ENCODE measurements around the gene TYW1B. TPM values are rescaled to one million over a fixed set of nuclear protein-coding genes. Genes with fewer than 3 reads are reported as not detected.
"Not testable (repeated sequence)": the region's sequence is repeated elsewhere in the genome, so short reads cannot be mapped to it uniquely, and the experiment has no call there.

The TYW1B gene
- total RNA-seq, 1 experiment from 2014 or later, result 3.9 TPM

DNA sequence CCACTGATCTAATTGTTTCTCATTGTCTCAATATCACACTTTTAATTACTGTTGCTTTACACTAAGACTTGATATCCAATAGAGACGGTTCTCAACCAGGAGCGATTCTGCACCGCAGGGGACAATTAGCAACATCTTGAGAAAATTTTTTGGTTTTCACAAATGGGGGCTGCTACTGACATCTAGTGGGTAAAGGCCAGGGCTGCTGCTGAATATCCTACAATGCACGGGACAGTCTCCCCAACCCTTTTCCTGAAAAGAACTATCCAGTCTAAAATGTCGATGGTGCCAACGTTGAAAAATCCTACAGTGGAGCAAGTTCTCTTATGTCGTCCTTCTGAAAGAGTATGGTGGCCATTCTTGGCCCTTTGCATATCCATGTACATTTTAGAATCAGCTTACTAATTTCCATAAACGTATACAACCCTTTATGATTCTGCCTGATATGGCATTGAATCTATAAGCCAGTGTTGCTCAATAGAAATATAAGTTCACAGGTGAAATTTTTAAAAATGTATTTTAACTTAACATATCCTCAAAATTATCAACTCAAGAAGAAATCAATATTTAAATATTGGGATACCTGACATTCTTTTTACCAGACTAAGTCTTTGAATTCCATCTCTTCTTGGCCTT, 192.6 kb downstream of the TYW1B start:
- H3K4me1 ChIP-seq (ENCODE audit: insufficient read depth, low read length); POLR2A ChIA-PET (ENCODE audit: unreplicated experiment); DNase-seq; H4K20me1 ChIP-seq (ENCODE audit: low read length); H3F3A ChIP-seq (ENCODE audit: low read length, unreplicated experiment); H3K4me2 ChIP-seq (ENCODE audit: low read length); H2AFZ ChIP-seq (ENCODE audit: low read length); H3K27ac ChIP-seq (ENCODE audit: low read length); H3K9me2 ChIP-seq (replicated peaks; ENCODE audit: low read length); H3K79me2 ChIP-seq (ENCODE audit: low read length); H3K9ac ChIP-seq (ENCODE audit: low read length); BruUV-seq (replicated peaks); H3K27me3 ChIP-seq (ENCODE audit: low read length); H3K4me3 ChIP-seq (ENCODE audit: low read length); CTCF ChIA-PET; H3K36me3 ChIP-seq (ENCODE audit: low read depth, low read length); H3K9me3 ChIP-seq (ENCODE audit: low read length): not testable (repeated sequence)
- peak; percentile 72 for ATAC-seq
- TF ChIP-seq, protein P1, sequence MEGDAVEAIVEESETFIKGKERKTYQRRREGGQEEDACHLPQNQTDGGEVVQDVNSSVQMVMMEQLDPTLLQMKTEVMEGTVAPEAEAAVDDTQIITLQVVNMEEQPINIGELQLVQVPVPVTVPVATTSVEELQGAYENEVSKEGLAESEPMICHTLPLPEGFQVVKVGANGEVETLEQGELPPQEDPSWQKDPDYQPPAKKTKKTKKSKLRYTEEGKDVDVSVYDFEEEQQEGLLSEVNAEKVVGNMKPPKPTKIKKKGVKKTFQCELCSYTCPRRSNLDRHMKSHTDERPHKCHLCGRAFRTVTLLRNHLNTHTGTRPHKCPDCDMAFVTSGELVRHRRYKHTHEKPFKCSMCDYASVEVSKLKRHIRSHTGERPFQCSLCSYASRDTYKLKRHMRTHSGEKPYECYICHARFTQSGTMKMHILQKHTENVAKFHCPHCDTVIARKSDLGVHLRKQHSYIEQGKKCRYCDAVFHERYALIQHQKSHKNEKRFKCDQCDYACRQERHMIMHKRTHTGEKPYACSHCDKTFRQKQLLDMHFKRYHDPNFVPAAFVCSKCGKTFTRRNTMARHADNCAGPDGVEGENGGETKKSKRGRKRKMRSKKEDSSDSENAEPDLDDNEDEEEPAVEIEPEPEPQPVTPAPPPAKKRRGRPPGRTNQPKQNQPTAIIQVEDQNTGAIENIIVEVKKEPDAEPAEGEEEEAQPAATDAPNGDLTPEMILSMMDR (conservative IDR thresholded peaks at IDR 0.05; ENCODE audit: low read depth, low read length), result peak; percentile 41; the same call in 1 of the 2 replicates
- intact Hi-C loops (cut with micrococcal nuclease), result loop anchor here (10.0 kb wide), 1 partner anchor 141 kb away; no protein-coding TSS in a partner anchor

DNA sequence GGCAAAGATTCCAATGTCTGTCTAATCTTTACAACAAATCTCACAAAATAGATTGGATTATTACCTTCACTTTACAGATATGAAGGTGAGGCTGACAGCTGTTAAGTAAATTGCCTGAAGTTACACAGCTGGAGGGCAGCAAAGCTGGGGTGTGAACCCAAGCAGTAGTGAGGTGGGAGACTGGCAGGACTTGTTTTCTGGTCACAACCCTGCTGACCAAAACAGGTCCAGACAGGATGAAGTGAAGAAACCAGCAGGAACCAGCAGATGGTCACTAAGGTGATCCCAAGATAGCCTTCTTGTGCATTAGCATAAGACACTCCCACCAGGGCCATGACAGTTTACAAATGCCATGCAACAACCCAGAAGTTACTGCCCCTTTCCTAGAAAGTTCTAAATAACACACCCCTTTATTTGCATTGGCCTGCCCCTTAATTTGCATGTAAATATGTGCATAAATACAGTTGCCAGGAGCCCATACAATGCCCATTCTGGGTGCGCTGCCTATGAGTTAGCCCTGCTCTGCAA, 195.2 kb downstream of the TYW1B start:
- H3K9me3 ChIP-seq (ENCODE audit: low read length); H3K4me2 ChIP-seq (ENCODE audit: low read length); BruUV-seq (replicated peaks); H3K9ac ChIP-seq (ENCODE audit: low read length); H2AFZ ChIP-seq (ENCODE audit: low read length); H3K9me2 ChIP-seq (replicated peaks; ENCODE audit: low read length); H3K79me2 ChIP-seq (ENCODE audit: low read length); H3K4me1 ChIP-seq (ENCODE audit: insufficient read depth, low read length); H3K4me3 ChIP-seq (ENCODE audit: low read length); H3K36me3 ChIP-seq (ENCODE audit: low read depth, low read length); H3K27ac ChIP-seq (ENCODE audit: low read length); CTCF ChIA-PET; POLR2A ChIA-PET (ENCODE audit: unreplicated experiment); H4K20me1 ChIP-seq (ENCODE audit: low read length); H3F3A ChIP-seq (ENCODE audit: low read length, unreplicated experiment); H3K27me3 ChIP-seq (ENCODE audit: low read length): not testable (repeated sequence)
- ATAC-seq (peak; percentile 51), DNase-seq (peak; percentile 2)
- intact Hi-C loops (cut with micrococcal nuclease), result loop anchor here (10.0 kb wide), 1 partner anchor 138 kb away; no protein-coding TSS in a partner anchor

DNA sequence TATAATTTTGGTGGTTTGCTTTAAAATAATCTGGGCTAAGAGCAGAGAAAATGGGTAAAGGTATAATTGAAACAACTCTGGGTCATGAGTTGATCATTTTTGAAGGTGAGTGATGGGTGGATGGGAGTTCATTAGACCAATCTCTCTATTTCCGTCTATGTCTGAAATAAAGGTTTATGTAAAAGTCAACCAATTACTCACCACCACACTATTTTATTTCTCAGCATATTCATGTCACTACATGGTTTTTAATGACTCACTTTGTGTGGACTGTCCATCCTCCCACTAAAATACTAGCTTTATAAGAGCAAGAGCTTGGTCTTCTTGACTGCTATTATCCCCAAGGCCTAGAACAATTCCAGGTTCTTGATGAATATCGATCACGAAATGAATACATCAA, 199.6 kb downstream of the TYW1B start:
- H3F3A ChIP-seq (ENCODE audit: low read length, unreplicated experiment); H3K9me2 ChIP-seq (replicated peaks; ENCODE audit: low read length); H3K36me3 ChIP-seq (ENCODE audit: low read depth, low read length); H3K4me2 ChIP-seq (ENCODE audit: low read length); POLR2A ChIA-PET (ENCODE audit: unreplicated experiment); H3K4me1 ChIP-seq (ENCODE audit: insufficient read depth, low read length); H3K27ac ChIP-seq (ENCODE audit: low read length); H3K9ac ChIP-seq (ENCODE audit: low read length); H2AFZ ChIP-seq (ENCODE audit: low read length); H4K20me1 ChIP-seq (ENCODE audit: low read length); CTCF ChIA-PET; H3K79me2 ChIP-seq (ENCODE audit: low read length); H3K27me3 ChIP-seq (ENCODE audit: low read length); BruUV-seq (replicated peaks); H3K9me3 ChIP-seq (ENCODE audit: low read length); DNase-seq; H3K4me3 ChIP-seq (ENCODE audit: low read length); intact Hi-C loops (cut with micrococcal nuclease): not testable (repeated sequence)
- peak; percentile 62 for ATAC-seq

DNA sequence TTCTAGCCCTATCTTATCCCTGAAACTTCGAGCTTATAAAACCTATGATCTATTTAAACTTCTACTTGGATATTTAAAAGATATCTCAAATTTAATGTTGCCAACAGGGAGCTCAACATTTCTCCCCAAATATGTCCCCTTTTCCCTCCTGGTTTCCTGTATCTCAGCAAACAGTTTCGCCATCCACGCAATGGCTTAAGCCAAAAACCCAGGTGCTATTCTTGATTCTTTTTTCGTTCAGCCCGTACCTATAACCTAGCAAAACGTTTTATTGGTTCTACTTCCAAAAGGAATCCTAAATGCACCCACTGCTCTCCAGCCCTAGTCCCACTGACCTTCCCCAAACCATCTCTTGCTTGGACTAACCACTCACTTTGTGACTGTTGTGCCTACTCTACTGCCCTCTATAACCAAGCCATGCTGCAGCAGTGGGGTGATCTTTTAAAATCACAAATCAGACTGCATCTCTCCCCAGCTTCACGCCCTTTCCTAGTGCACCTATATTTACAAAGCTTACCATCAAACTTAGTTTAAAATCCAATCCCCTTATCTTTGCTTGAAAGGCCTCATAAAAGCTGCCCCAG, 201.5 kb downstream of the TYW1B start:
- H3K4me2 ChIP-seq (ENCODE audit: low read length); H3K4me1 ChIP-seq (ENCODE audit: insufficient read depth, low read length); H2AFZ ChIP-seq (ENCODE audit: low read length); H4K20me1 ChIP-seq (ENCODE audit: low read length); H3K27me3 ChIP-seq (ENCODE audit: low read length); ATAC-seq; H3F3A ChIP-seq (ENCODE audit: low read length, unreplicated experiment); DNase-seq; H3K36me3 ChIP-seq (ENCODE audit: low read depth, low read length); H3K4me3 ChIP-seq (ENCODE audit: low read length); CTCF ChIA-PET; intact Hi-C loops (cut with micrococcal nuclease); H3K27ac ChIP-seq (ENCODE audit: low read length); H3K9me2 ChIP-seq (replicated peaks; ENCODE audit: low read length); BruUV-seq (replicated peaks); H3K9me3 ChIP-seq (ENCODE audit: low read length); H3K79me2 ChIP-seq (ENCODE audit: low read length); H3K9ac ChIP-seq (ENCODE audit: low read length): not testable (repeated sequence)
- POLR2A ChIA-PET (ENCODE audit: unreplicated experiment), result interaction anchor here (0.7 kb wide), 1 partner anchor 40 kb away, joined by 3 read pairs; no protein-coding TSS in a partner anchor

DNA sequence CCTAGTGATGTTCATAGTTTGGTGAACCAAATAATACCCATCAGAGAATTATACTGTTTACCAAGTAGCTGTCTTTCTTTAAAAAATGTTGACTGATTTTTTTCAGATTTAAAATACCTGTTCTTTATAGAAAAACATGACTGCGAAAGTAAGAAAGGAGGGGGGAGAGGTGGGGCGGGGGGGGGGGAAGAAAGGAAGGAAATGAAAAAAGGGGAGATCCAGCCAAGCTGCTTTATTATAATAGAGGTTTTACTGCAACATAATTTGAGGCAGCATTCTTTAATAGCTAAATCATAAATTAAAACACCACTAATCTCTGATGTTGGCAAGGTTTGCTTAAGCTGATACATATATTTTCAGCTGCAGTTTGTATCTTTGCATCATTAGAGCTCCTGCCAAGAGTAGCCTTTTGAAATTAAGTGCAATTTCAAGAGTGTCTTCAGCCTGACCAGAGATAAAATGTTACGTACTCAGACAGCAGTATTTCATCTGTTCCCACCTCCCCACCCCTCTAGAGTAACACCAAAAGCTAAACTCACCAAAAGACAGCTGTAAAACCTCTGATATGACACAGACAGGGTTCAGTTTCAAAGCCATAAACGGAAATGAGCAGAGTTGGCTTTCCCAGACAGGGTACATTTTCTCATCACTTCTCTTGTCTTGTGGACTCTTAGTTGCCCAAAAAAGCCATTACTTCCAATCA, 202.1 kb downstream of the TYW1B start:
- H3K27ac ChIP-seq (ENCODE audit: low read length); H4K20me1 ChIP-seq (ENCODE audit: low read length); H3K9ac ChIP-seq (ENCODE audit: low read length); H3K9me2 ChIP-seq (replicated peaks; ENCODE audit: low read length); H2AFZ ChIP-seq (ENCODE audit: low read length); H3K27me3 ChIP-seq (ENCODE audit: low read length); H3K9me3 ChIP-seq (ENCODE audit: low read length); ATAC-seq; H3K4me3 ChIP-seq (ENCODE audit: low read length); H3K36me3 ChIP-seq (ENCODE audit: low read depth, low read length); CTCF ChIA-PET; intact Hi-C loops (cut with micrococcal nuclease); BruUV-seq (replicated peaks); H3F3A ChIP-seq (ENCODE audit: low read length, unreplicated experiment); DNase-seq; H3K79me2 ChIP-seq (ENCODE audit: low read length); H3K4me2 ChIP-seq (ENCODE audit: low read length); H3K4me1 ChIP-seq (ENCODE audit: insufficient read depth, low read length): not testable (repeated sequence)
- POLR2A ChIA-PET (ENCODE audit: unreplicated experiment), result interaction anchor here (0.7 kb wide), 1 partner anchor 41 kb away, joined by 3 read pairs; no protein-coding TSS in a partner anchor

Data from PC-3 (cell line).